SU-DHL-6 (cell line): ENCODE measurements around the gene RTRAF.

Experiments
- H2AFZ ChIP-seq: fragments of 200-600 bp; sonication (generic); 2 replicates; pipeline ENCODE4 v1.6.1; 2014; ENCODE audit warnings: low read depth, mild to moderate bottlenecking, moderate library complexity, mixed read lengths, antibody characterized with exemption, low read length; ENCODE audit not compliant: severe bottlenecking
- H3F3A ChIP-seq: fragments of 200-600 bp; shearing (Covaris generic); 2 replicates; pipeline ENCODE4 v1.6.0; 2016; ENCODE audit warnings: antibody characterized with exemption, mild to moderate bottlenecking; ENCODE audit not compliant: insufficient read depth
- H3K27ac ChIP-seq: fragments of 200-600 bp; sonication (generic); 2 replicates; pipeline ENCODE4 v1.5.1; 2016; ENCODE audit warnings: low read depth, mild to moderate bottlenecking, low read length, moderate library complexity, mixed read lengths
- H3K27me3 ChIP-seq: fragments of 200-600 bp; sonication (generic), shearing (Covaris generic); 2 replicates; pipeline ENCODE4 v1.6.0; 2014; ENCODE audit warnings: mild to moderate bottlenecking, low read length
- H3K36me3 ChIP-seq: fragments of 200-600 bp; sonication (generic); 2 replicates; pipeline ENCODE4 v1.6.1; 2014; ENCODE audit warnings: mild to moderate bottlenecking, low read length, mixed read lengths
- H3K4me2 ChIP-seq: fragments of 300-600, 200-600 bp; shearing (Covaris generic), sonication (generic); 2 replicates; pipeline ENCODE4 v1.6.0; 2014; ENCODE audit warnings: low read length, low read depth, mild to moderate bottlenecking; ENCODE audit not compliant: poor library complexity, severe bottlenecking
- H3K4me3 ChIP-seq: fragments of 200-600 bp; sonication (generic); 2 replicates; pipeline ENCODE4 v1.5.1; 2014; ENCODE audit warnings: antibody characterized with exemption, low read length, mild to moderate bottlenecking, mixed read lengths; ENCODE audit not compliant: insufficient read depth, poor library complexity, severe bottlenecking
- H3K79me2 ChIP-seq: fragments of 200-600 bp; sonication (generic); 2 replicates; pipeline ENCODE4 v1.6.1; 2014; ENCODE audit warnings: mild to moderate bottlenecking, low read length, moderate library complexity; ENCODE audit not compliant: insufficient read depth
- H3K9ac ChIP-seq: fragments of 200-600 bp; sonication (generic); 2 replicates; pipeline ENCODE4 v1.7.0; 2014; ENCODE audit warnings: mild to moderate bottlenecking, low read length
- H3K9me2 ChIP-seq: fragments of 200-600 bp; sonication (generic); replicated peaks from 2 replicates; pipeline ENCODE4 v1.6.1; 2014; ENCODE audit warnings: low read length; ENCODE audit not compliant: insufficient read depth
- H3K9me3 ChIP-seq: fragments of 200-600 bp; sonication (generic); 2 replicates; pipeline ENCODE4 v1.6.1; 2014; ENCODE audit warnings: low read length, mixed read lengths; ENCODE audit not compliant: insufficient read depth
- H4K20me1 ChIP-seq: fragments of 200-600 bp; sonication (generic); 2 replicates; pipeline ENCODE4 v1.6.1; 2014; ENCODE audit warnings: low read depth, mild to moderate bottlenecking, antibody characterized with exemption, low read length, moderate library complexity, mixed read lengths
- CTCF ChIP-seq: fragments of 200-600 bp; sonication (generic); IDR thresholded peaks from one replicate; pipeline ENCODE4 v1.5.1; 2017; ENCODE audit warnings: antibody characterized with exemption, mild to moderate bottlenecking, low read length, moderate library complexity; ENCODE audit not compliant: insufficient read depth, poor library complexity, severe bottlenecking
- EZH2phosphoT487 ChIP-seq: fragments of 200-600 bp; sonication (generic), shearing (Covaris generic); conservative IDR thresholded peaks from 2 replicates; pipeline ENCODE4 v1.6.1; 2018; ENCODE audit warnings: mild to moderate bottlenecking, antibody characterized with exemption, low read length, moderate library complexity, mixed read lengths

Gene RTRAF

GRCh38 chr14:52051251-52051650, 61.9 kb downstream of the RTRAF start:
- H3K9ac ChIP-seq = no peak overlapping the region
- H3K36me3 ChIP-seq = no peaks in the 10 kb centered on the region
- TF ChIP-seq CTCF (no peak), EZH2phosphoT487 (no peak)
- H3K4me3 ChIP-seq = no peak overlapping the region
- H3K27me3 ChIP-seq = no peaks in the 10 kb centered on the region
- no peaks in the 10 kb centered on the region for H4K20me1 ChIP-seq
- no peaks in the 10 kb centered on the region for H3K79me2 ChIP-seq
- no peak overlapping the region for H3K4me2 ChIP-seq
- no peaks in the 10 kb centered on the region for H3K9me3 ChIP-seq
- H2AFZ ChIP-seq = no peak overlapping the region
- no peaks in the 10 kb centered on the region for H3F3A ChIP-seq
- H3K9me2 ChIP-seq = no peaks in the 10 kb centered on the region
- no peak overlapping the region for H3K27ac ChIP-seq

DNA sequence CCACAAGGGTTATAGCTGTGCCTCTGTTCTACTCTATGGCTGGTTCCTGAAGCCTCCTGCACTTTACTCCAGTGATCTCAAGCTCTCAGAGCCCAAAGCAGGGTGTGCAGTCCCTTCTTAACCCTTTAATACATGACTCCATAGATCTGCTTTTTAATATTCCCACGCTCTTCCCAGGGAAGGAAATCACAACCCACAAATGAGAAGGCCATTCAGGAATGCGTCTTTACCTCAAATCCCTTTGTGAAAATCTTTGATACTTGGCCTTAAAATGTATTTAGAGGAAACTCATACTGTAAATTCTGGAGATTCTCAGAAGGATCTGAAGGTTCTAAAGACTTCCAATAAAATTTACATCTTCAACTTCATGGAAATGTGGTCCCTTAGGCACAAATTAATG, 62.5 kb downstream of the RTRAF start:
- Histone ChIP-seq H3K4me2 (no peak overlapping the region), H3F3A (no peaks in the 10 kb centered on the region), H2AFZ (no peak overlapping the region), H3K4me3 (no peak overlapping the region), H3K9me2 (no peaks in the 10 kb centered on the region), H3K79me2 (no peaks in the 10 kb centered on the region), H3K36me3 (no peaks in the 10 kb centered on the region), H3K27ac (no peak overlapping the region), H4K20me1 (no peaks in the 10 kb centered on the region), H3K27me3 (no peaks in the 10 kb centered on the region), H3K9ac (no peak overlapping the region), H3K9me3 (no peaks in the 10 kb centered on the region)
- TF ChIP-seq CTCF (no peak), EZH2phosphoT487 (no peak)

- H3F3A ChIP-seq = no peaks in the 10 kb centered on the region
- no peaks in the 10 kb centered on the region for H3K27me3 ChIP-seq
- no peak overlapping the region for H3K4me3 ChIP-seq
- H3K36me3 ChIP-seq = no peaks in the 10 kb centered on the region
- no peak overlapping the region for H2AFZ ChIP-seq
- H3K4me2 ChIP-seq = no peak overlapping the region
- no peak overlapping the region for H3K9ac ChIP-seq
- H4K20me1 ChIP-seq = no peaks in the 10 kb centered on the region
- H3K27ac ChIP-seq = no peak overlapping the region
- TF ChIP-seq EZH2phosphoT487 (no peak), CTCF (no peak)
- H3K9me3 ChIP-seq = no peaks in the 10 kb centered on the region
- H3K79me2 ChIP-seq = no peaks in the 10 kb centered on the region
- no peaks in the 10 kb centered on the region for H3K9me2 ChIP-seq
These were observed 63.1 kb downstream of the RTRAF start for GRCh38 chr14:52052288-52052943.
